Endothelial cell of umbilical vein (primary cell): Measurements from ENCODE around the gene FBXO9. TPM values are rescaled to one million over a fixed set of nuclear protein-coding genes. Genes with fewer than 3 reads are reported as not detected.

Experiments used
- BruUV-seq: library from RNA; stranded (reverse); fragments of 400-500 nt; replicated peaks from 2 replicates; lab custom pipeline; 2021; lab: Mats Ljungman, UMichigan
- CTCF ChIA-PET: fragments of 300-600, 350-600 bp; sonication (Branson Sonifier 250); formaldehyde crosslinking; loops from one replicate; lab custom pipeline; 2021; ENCODE audit warnings: antibody characterized with exemption, inconsistent platforms; lab: Charles Lee
- POLR2A ChIA-PET: fragments of 300-600, 350-600 bp; sonication (Branson Sonifier 250); formaldehyde crosslinking; loops from one replicate; lab custom pipeline; 2021; ENCODE audit warnings: antibody characterized with exemption, inconsistent platforms; lab: Charles Lee
- DNase-seq: peaks from one replicate; pipeline ENCODE4 v3.0.0-alpha.2; 2011; ENCODE audit warnings: low read depth, low spot score
- FAIRE-seq: peaks from 2 replicates; lab custom pipeline; 2011; peaks lifted over from hg19 to GRCh38; lab: Jason Lieb, UNC
- H2AFZ ChIP-seq: 2 replicates; pipeline ENCODE4 v1.6.0; 2012; ENCODE audit warnings: low read depth, low read length, control low read depth, inconsistent platforms
- H3K27ac ChIP-seq: 2 replicates; pipeline ENCODE4 v1.5.1; 2011; ENCODE audit warnings: low read depth, mild to moderate bottlenecking, control low read depth, low read length, moderate library complexity; ENCODE audit not compliant: insufficient read depth
- H3K27me3 ChIP-seq, 2 experiments: 2 replicates each; pipeline versions ENCODE4 v1.6.0 to v1.6.1; 2011; ENCODE audit warnings: low read length in 2 of 2, mixed read lengths in 1 of 2; ENCODE audit not compliant: control insufficient read depth in 2 of 2, insufficient read depth in 2 of 2
- H3K36me3 ChIP-seq, 2 experiments: 2 replicates in 1 of 2; 3 replicates in 1 of 2; pipeline ENCODE4 v1.5.1; 2011; ENCODE audit warnings: low read length in 2 of 2, mild to moderate bottlenecking in 1 of 2, moderate library complexity in 1 of 2; ENCODE audit not compliant: control insufficient read depth in 2 of 2, insufficient read depth in 2 of 2; ENCODE audit errors: extremely low read depth in 1 of 2
- H3K4me1 ChIP-seq: 3 replicates; pipeline ENCODE4 v1.5.1; 2011; ENCODE audit warnings: mild to moderate bottlenecking, low read length; ENCODE audit not compliant: control insufficient read depth, insufficient read depth; ENCODE audit errors: extremely low read depth
- H3K4me2 ChIP-seq: 2 replicates; pipeline ENCODE4 v1.6.1; 2011; ENCODE audit warnings: low read length, control low read depth, mixed read lengths; ENCODE audit not compliant: insufficient read depth
- H3K4me3 ChIP-seq, 3 experiments: fragments of 200-600 bp in 1 of 3; sonication (generic), shearing (Covaris generic) in 1 of 3; replicated peaks in 1 of 3; 2 replicates each; pipeline ENCODE4 v1.5.1; 2011 to 2016; ENCODE audit warnings: control low read depth in 3 of 3, low read length in 3 of 3, mild to moderate bottlenecking in 2 of 3, inconsistent platforms in 1 of 3, low read depth in 1 of 3, moderate library complexity in 1 of 3; ENCODE audit not compliant: insufficient read depth in 1 of 3
- H3K79me2 ChIP-seq: 2 replicates; pipeline ENCODE4 v1.6.0; 2012; ENCODE audit warnings: low read length, inconsistent platforms; ENCODE audit not compliant: control insufficient read depth, insufficient read depth
- H3K9ac ChIP-seq: replicated peaks from 2 replicates; pipeline ENCODE3; 2011; ENCODE audit warnings: low read length, control low read depth; ENCODE audit not compliant: insufficient read depth; ENCODE audit errors: extremely low read depth
- H3K9me1 ChIP-seq: replicated peaks from 3 replicates; pipeline ENCODE4 v1.6.0; 2011; ENCODE audit warnings: mild to moderate bottlenecking, low read length; ENCODE audit not compliant: control insufficient read depth, insufficient read depth; ENCODE audit errors: extremely low read depth
- H3K9me3 ChIP-seq: replicated peaks from 2 replicates; pipeline ENCODE4 v1.5.1; 2012; ENCODE audit warnings: low read length, inconsistent platforms; ENCODE audit not compliant: control insufficient read depth, insufficient read depth
- H4K20me1 ChIP-seq: replicated peaks from 2 replicates; pipeline ENCODE3; 2011; ENCODE audit warnings: mild to moderate bottlenecking, low read length; ENCODE audit not compliant: control insufficient read depth, insufficient read depth; ENCODE audit errors: extremely low read depth
- EZH2 ChIP-seq: IDR thresholded peaks from 2 replicates; pipeline ENCODE4 v1.6.1; 2012; ENCODE audit warnings: borderline replicate concordance, low read depth, mild to moderate bottlenecking, moderate library complexity, low read length, inconsistent platforms; ENCODE audit not compliant: severe bottlenecking
- FOS ChIP-seq: IDR thresholded peaks from 2 replicates; pipeline ENCODE4 v1.6.1; 2011; ENCODE audit warnings: mild to moderate bottlenecking, low read length, moderate library complexity, borderline replicate concordance; ENCODE audit not compliant: insufficient read depth
- GATA2 ChIP-seq: IDR thresholded peaks from 2 replicates; pipeline ENCODE4 v1.7.0; 2011; ENCODE audit warnings: low read depth, mild to moderate bottlenecking, moderate library complexity, mixed read lengths, low read length; ENCODE audit not compliant: insufficient read length, insufficient read depth
- JUN ChIP-seq: IDR thresholded peaks from 2 replicates; pipeline ENCODE4 v1.6.1; 2011; ENCODE audit warnings: borderline replicate concordance, low read depth; ENCODE audit not compliant: insufficient read length, insufficient read depth
- MYC ChIP-seq: IDR thresholded peaks from one replicate; pipeline ENCODE4 v1.6.1; 2011; ENCODE audit warnings: mild to moderate bottlenecking, low read depth, low read length
- POLR2A ChIP-seq: IDR thresholded peaks from 2 replicates; pipeline ENCODE4 v1.6.1; 2012; ENCODE audit warnings: low read depth, mild to moderate bottlenecking, control low read depth, low read length
- POLR2AphosphoS5 ChIP-seq: IDR thresholded peaks from 2 replicates; pipeline ENCODE4 v1.6.1; 2012; ENCODE audit warnings: low read depth, mild to moderate bottlenecking, control low read depth, low read length, moderate library complexity; ENCODE audit not compliant: insufficient read depth
- dilution Hi-C: fragments of 300-500 bp; cut with MboI; formaldehyde crosslinking; loops from one replicate; pipeline ENCODE4 v1.15.0; 2019; ENCODE audit warnings: low sequenced_read_pairs; ENCODE audit not compliant: extremely low pct_ligation_motif_present
- intact Hi-C: fragments of 100-400 bp; cut with micrococcal nuclease; formaldehyde crosslinking; loops from one replicate; pipeline ENCODE4 v1.10.0; 2022
- polyA plus RNA-seq, 4 experiments: library from polyadenylated mRNA; depleted of rRNA in 3 of 4; stranded (reverse) in 3 of 4; unstranded in 1 of 4; fragments of >200 nt; gene quantifications; 2 replicates each; pipeline versions ENCODE4 v1.2.1 to v1.2.3, GENCODE V29; 2011 to 2012; ENCODE audit warnings: missing spikeins in 1 of 4
- total RNA-seq: library from RNA; stranded (reverse); gene quantifications from 2 replicates; pipeline ENCODE4 v1.2.3, GENCODE V29; 2021
- TF ChIP-seq, protein P1 (sequence below), 2 donors: IDR thresholded peaks; 1 replicate in 1 of 2; 2 replicates in 1 of 2; pipeline ENCODE4 v1.5.1; 2011; ENCODE audit warnings: low read length in 2 of 2, mild to moderate bottlenecking in 2 of 2, moderate library complexity in 2 of 2, control low read depth in 1 of 2, inconsistent platforms in 1 of 2, low read depth in 1 of 2; ENCODE audit not compliant: insufficient read depth in 1 of 2; ENCODE audit errors: extremely low read depth in 1 of 2
- TF ChIP-seq, protein P2 (sequence below): IDR thresholded peaks from 2 replicates; pipeline ENCODE4 v1.6.1; 2011; ENCODE audit not compliant: insufficient read depth, insufficient read length

Gene FBXO9
- total and polyA plus RNA-seq, 2 donors (not counting 3 experiments of a cell fraction or from before 2014, with no cell fraction given) = 48.1 to 58.9 TPM

DNA sequence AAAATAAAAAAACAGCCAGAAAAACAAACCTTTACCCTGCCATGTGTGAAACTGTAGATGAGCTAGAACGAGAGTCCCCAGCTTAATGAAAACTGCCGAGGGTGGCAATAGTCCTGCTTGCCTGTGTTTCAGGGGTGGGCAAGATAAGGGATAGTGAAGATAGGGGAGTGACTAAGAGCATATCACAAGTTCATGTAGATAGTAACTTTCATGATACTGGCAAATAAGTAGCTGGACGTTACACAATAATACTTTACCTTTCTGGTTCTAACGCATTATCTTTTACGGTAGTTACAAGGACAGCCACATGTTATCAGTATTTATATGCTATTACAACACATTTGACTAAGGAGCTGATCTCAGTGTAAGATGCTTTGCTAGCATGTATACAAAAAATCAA, 9.3 kb upstream of the FBXO9 start:
- POLR2A ChIA-PET = no interaction called here
- CTCF ChIA-PET = interaction anchor here (0.8 to 1.2 kb wide), 2 partner anchors 59 to 62 kb away, joined by 3 read pairs; no protein-coding TSS in a partner anchor

More for the DNA sequence above, 9.3 kb upstream of the FBXO9 start:
- BruUV-seq = no TSS peak
- Histone ChIP-seq H3K4me1 (peaks cover 16% of the 10 kb centered on the region), H3K79me2 (peaks cover 14% of the 10 kb centered on the region), H3K4me3 (no peak overlapping the region), H3K27me3 (no peaks in the 10 kb centered on the region), H3K4me2 (no peak overlapping the region), H3K9ac (no peak overlapping the region), H3K36me3 (no peaks in the 10 kb centered on the region), H3K9me3 (no peaks in the 10 kb centered on the region), H4K20me1 (peaks cover 2% of the 10 kb centered on the region), H2AFZ (no peak overlapping the region), H3K9me1 (no peaks in the 10 kb centered on the region), H3K27ac (no peak overlapping the region)
- intact Hi-C loops = no loop called here
- dilution Hi-C loops = no loop called here
- FAIRE-seq (no peak), DNase-seq (no peak)
- TF ChIP-seq GATA2 (no peak), EZH2 (no peak), FOS (no peak), POLR2A (no peak), JUN (no peak), MYC (no peak), POLR2AphosphoS5 (no peak)
- TF ChIP-seq, protein P1, sequence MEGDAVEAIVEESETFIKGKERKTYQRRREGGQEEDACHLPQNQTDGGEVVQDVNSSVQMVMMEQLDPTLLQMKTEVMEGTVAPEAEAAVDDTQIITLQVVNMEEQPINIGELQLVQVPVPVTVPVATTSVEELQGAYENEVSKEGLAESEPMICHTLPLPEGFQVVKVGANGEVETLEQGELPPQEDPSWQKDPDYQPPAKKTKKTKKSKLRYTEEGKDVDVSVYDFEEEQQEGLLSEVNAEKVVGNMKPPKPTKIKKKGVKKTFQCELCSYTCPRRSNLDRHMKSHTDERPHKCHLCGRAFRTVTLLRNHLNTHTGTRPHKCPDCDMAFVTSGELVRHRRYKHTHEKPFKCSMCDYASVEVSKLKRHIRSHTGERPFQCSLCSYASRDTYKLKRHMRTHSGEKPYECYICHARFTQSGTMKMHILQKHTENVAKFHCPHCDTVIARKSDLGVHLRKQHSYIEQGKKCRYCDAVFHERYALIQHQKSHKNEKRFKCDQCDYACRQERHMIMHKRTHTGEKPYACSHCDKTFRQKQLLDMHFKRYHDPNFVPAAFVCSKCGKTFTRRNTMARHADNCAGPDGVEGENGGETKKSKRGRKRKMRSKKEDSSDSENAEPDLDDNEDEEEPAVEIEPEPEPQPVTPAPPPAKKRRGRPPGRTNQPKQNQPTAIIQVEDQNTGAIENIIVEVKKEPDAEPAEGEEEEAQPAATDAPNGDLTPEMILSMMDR (IDR thresholded peaks at IDR 0.05; ENCODE audit: extremely low read depth in 1 of 2, insufficient read depth in 1 of 2, low read depth in 1 of 2, low read length in 2 of 2) = no peak
- TF ChIP-seq, protein P2, sequence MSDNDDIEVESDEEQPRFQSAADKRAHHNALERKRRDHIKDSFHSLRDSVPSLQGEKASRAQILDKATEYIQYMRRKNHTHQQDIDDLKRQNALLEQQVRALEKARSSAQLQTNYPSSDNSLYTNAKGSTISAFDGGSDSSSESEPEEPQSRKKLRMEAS = no peak
